Measurements from ENCODE around the gene KATNA1.

- TF ChIP-seq CTCF (conservative IDR thresholded peaks at IDR 0.05; ENCODE audit: low read depth in 2 of 2) (no peak), EZH2phosphoT487 (IDR thresholded peaks at IDR 0.05; ENCODE audit: unreplicated experiment) (no peak)
These were observed 12.4 kb downstream of the KATNA1 start for GRCh38 chr6:149636124-149636523.
